Cardiac muscle cell (in vitro differentiated cells and primary cell): ENCODE data around the gene USP27X. TPM values are rescaled to one million over a fixed set of nuclear protein-coding genes. Genes with fewer than 3 reads are reported as not detected.

Experiments used
- DNase-seq, 2 donors: peaks; one replicate each; pipeline versions ENCODE4 v3.0.0 to v3.0.0-alpha.2; 2010 to 2017; ENCODE audit warnings: low read depth in 1 of 2, low spot score in 1 of 2
- H3K27ac ChIP-seq: fragments of 200-600 bp; sonication (generic); 2 replicates; pipeline ENCODE4 v1.5.1; 2016
- H3K27me3 ChIP-seq: fragments of 200-600 bp; sonication (generic); 2 replicates; pipeline ENCODE4 v1.6.0; 2016; ENCODE audit warnings: control low read depth
- H3K36me3 ChIP-seq: fragments of 200-600 bp; sonication (generic); 2 replicates; pipeline ENCODE4 v1.5.1; 2016; ENCODE audit warnings: control low read depth
- H3K4me1 ChIP-seq: fragments of 200-600 bp; sonication (generic); 2 replicates; pipeline ENCODE4 v1.8.1; 2017; ENCODE audit warnings: low read depth, mild to moderate bottlenecking, mixed run types
- H3K4me3 ChIP-seq: fragments of 200-600 bp; sonication (generic); 2 replicates; pipeline ENCODE4 v1.5.1; 2016; ENCODE audit warnings: mild to moderate bottlenecking
- H3K9me3 ChIP-seq: fragments of 200-600 bp; sonication (generic); 2 replicates; pipeline ENCODE4 v1.5.1; 2017; ENCODE audit warnings: low read depth, mild to moderate bottlenecking, control low read depth
- CTCF ChIP-seq: IDR thresholded peaks from 2 replicates; pipeline ENCODE4 v1.5.1; 2012; ENCODE audit warnings: low read depth, mild to moderate bottlenecking, low read length
- polyA plus RNA-seq: library from polyadenylated mRNA; unstranded; fragments of >200 nt; fragmentation: Nextera tagmentation; extraction: Ambion mirVana; gene quantifications from 2 replicates; pipeline ENCODE4 v1.2.1, GENCODE V29; 2016
- total RNA-seq: library from RNA; depleted of rRNA; stranded (reverse); fragments of >200 nt; gene quantifications from 2 replicates; pipeline ENCODE4 v1.2.3, GENCODE V29; 2016

The USP27X gene
- total and polyA plus RNA-seq, 2 experiments from 2014 or later, result 1.8 to 3.8 TPM

DNA sequence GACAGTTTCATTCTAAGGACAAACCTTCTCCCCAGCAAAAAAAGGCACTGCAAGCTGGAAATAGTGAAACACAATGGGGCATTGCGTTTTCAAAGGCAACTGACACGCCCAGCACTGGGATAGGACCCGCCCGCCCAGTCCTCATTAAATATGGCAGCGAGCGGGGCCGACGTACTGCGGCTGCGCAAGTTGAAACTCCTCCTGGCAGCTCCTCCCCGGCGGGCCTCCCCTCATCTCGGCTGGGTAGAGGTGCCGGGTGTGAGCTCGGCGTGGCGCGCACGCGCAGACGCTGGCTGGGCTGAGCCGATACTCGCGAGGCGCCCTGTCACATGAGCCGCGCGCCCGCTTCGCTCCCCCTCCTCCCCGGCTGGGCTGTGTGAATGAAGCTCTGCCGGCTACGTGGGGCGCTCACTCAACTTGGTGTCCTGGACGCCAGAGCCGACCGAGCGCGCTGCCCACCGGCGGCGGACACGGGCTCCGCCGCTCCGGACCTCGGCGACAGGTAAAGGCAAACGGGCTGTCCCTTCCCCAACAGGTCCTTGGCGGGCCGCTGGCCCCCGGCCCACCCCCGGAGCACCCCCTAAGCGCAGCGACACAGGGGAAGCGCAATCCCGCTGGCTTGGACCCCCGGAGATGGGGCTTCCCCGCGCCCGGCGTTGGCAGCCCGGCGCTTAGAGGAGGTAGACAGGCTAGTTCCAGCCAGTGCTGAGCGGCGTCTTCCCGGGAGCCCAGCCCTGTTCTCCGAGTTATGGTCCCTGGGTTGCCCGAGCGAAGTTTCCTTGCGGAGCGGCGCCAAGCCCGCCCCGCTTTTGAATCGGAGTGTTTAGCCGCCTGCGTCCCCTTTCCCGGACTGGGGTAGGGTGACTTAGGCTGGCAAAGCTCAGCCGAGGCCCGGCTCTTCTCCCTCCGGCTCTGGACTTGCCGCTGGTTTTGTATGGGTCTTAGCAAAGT lies 43.3 kb downstream of the USP27X start, which contains the start of gene CLCN5:
CLCN5 (plus strand) TSS at position 306 of the 951 bp plus-strand sequence. CDS start 2,703 bp downstream, outside the sequence.
- peak; percentile 93 to 97 for DNase-seq
- TF ChIP-seq CTCF, result no peak
- peak within 1 kb of the TSS; percentile 93 for H3K4me3 ChIP-seq
- H3K27ac ChIP-seq, result peak within 1 kb of the TSS; percentile 88
- H3K4me1 ChIP-seq, result peaks cover 5% of the 10 kb centered on the region
- H3K27me3 ChIP-seq, result no peaks in the 10 kb centered on the region
- no peaks in the 10 kb centered on the region for H3K36me3 ChIP-seq
- no peaks in the 10 kb centered on the region for H3K9me3 ChIP-seq

DNA sequence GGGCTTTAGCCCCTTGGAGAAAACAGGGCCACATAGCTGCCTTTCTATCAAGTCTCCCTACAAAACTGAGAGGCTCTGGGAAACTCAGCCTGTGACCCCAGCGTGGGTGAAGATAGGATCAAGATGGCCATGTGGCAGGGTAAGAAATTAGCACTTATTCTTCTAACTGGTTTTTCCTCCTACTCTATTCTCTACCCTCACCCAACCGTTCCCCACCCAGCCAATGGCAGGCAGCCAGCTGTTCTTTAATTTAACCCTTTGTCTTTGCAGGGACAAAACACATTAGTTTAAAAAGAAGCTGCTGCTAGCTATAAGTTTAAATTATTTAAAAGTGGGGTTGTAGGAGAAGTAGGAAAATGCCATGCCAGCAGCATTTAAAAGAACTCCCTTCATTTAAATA lies 45.9 kb downstream of the USP27X start:
- DNase-seq, result no peak
- Histone ChIP-seq H3K4me3 (no peak overlapping the region), H3K27me3 (no peaks in the 10 kb centered on the region), H3K27ac (peak overlapping the region; percentile 69), H3K9me3 (no peaks in the 10 kb centered on the region), H3K4me1 (peaks cover 5% of the 10 kb centered on the region), H3K36me3 (no peaks in the 10 kb centered on the region)
- no peak for TF ChIP-seq CTCF

DNA sequence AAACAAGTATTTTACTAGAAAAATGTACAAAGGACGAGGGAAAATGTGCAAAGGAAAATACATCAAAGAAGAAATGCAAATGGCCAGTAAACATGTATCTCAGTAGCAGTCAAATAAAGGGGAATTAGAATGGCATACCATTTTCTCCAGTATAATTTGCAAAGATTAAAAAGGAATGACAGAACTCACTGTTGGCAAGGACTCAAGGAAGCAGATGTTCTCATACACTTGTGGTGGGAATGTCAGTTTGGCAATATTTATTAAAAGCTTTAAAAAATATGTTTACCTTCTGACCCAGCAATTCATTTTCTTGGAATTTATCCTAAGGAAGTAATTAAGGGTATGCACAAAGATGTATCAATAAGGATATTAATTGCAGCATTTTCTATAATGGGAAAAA lies 50.8 kb downstream of the USP27X start:
- TF ChIP-seq CTCF, result no peak
- Histone ChIP-seq H3K27me3 (no peaks in the 10 kb centered on the region), H3K4me3 (no peak overlapping the region), H3K9me3 (no peaks in the 10 kb centered on the region), H3K4me1 (no peaks in the 10 kb centered on the region), H3K27ac (no peak overlapping the region), H3K36me3 (no peaks in the 10 kb centered on the region)
- DNase-seq, result peak in 1 of 2 donors; percentile 53

Other genes starting within 250 kb of the USP27X start
- not detected in 2 replicates for gene PAGE1, start 183.5 kb upstream of the USP27X start, total RNA-seq
- not detected in 2 replicates for gene PAGE1, start 183.5 kb upstream of the USP27X start, polyA plus RNA-seq
- gene PAGE4, start 50.2 kb upstream of the USP27X start, total RNA-seq, result not detected in 2 replicates
- not detected in 2 replicates for gene PAGE4, start 50.2 kb upstream of the USP27X start, polyA plus RNA-seq
- gene CLCN5, start 43.1 kb downstream of the USP27X start, total RNA-seq, result 16.6 TPM in 2 replicates
- gene CLCN5, start 43.1 kb downstream of the USP27X start, polyA plus RNA-seq, result 6.2 and 6.6 TPM in 2 replicates